GM19099 (cell line): Measurements from ENCODE around the gene SIX5.

Source experiments
- POLR2A ChIP-seq: IDR thresholded peaks from 3 replicates; pipeline ENCODE4 v1.6.1; 2011; ENCODE audit warnings: low read depth; ENCODE audit not compliant: insufficient read length; ENCODE audit errors: extremely low read depth

Gene SIX5

DNA sequence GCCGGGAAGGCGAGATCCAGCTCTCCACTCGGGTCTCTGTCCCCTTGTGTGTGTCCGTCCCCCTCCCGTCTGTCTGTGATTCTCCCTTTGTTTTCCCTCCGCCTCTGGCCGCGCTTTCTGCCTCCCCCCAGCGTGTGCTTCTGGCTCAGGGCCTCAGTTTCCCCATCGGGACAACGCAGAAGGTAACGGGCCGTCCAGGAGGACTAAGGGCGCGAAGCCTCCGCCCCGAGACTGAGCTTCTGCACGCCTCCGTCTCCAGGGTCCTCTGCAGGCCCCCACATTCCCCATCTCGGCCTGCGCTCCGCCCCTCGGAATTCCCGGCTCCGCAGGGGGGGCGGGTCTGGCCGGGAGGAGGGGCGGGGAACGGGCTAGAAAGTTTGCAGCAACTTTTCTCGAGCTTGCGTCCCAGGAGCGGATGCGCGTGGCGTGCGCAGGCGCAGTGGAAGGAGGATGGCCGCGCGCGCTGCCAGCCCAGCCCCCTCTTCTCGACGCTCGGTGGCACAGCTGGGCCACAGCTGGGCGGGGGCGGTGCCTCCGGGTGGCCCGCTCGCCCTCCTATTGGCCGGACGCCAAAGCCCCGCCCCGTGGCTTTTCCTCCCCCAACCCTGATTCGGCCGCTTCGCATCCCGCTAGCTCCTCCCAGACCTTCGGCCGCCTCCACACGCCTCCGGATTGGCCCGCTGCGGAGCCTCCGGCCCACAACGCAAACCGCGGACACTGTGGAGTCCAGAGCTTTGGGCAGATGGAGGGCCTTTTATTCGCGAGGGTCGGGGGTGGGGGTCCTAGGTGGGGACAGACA lies at the start of gene SIX5:
Gene SIX5, minus strand, starts transcription at position 269 of the 799 bp plus-strand sequence. CDS start 408 bp downstream, outside the sequence.
- TF ChIP-seq POLR2A: peak; percentile 50

DNA sequence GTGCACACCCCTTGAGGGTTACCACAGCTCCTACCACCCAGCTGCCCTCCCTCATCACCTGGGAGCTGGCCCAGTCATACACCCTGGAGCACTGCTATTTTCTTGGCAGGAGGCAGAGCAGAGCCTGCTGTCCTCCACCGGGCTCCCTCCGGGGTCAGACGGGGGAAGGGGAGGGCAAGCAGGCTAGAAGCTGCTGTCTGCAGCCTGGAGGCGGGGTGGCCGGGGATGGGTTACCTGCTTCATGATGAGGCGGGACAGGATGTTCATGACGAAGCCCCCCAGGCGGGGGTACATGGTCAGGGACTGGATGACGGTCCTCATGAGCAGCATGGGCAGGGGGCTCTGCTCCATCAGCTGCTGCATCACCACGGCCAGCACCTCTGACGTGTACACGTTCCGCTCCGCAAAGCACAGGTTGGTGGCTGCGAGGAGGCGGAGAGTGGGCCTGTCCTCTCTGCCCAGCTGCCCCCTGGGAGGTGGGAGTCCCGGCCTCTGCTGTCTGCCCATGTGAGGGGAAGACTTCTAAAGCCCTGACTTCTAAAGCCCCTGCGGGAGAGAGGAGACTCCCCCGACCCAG lies 48.8 kb upstream of the SIX5 start:
- TF ChIP-seq POLR2A: no peak

DNA sequence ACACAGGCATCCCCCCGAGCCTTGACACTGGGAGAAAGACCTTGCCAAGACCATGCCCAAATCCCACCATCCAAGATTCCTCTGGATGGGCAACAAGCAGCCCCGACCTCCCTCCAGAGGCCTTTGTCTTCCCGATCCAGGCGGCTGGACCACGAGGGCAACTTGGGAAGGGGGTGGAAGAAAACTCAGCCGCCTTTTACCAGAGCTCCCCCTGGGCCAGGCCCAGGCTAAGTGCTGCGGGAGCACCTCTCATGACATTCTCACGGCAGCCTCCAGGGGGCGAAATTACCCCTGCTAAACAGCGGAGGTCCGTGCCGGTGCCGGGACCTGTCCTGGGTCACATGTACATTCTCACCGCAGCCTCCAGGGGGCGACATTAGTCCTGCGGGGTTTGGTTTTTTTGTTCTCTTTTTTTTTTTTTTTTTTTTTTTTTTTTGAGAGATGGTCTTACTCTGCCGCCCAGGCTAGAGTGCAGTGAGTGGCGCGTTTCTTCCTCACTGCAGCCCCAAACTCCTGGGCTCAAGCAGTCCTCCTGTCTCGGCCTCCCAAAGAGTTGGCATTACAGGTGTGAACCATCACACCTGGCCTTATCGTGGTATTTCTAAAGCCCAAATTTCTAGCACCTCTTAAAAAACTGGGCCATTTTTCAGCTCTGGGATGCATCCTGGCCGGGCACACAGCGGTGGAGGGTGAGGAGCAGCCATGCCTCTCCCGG lies 48.1 kb upstream of the SIX5 start:
- no peak for TF ChIP-seq POLR2A

DNA sequence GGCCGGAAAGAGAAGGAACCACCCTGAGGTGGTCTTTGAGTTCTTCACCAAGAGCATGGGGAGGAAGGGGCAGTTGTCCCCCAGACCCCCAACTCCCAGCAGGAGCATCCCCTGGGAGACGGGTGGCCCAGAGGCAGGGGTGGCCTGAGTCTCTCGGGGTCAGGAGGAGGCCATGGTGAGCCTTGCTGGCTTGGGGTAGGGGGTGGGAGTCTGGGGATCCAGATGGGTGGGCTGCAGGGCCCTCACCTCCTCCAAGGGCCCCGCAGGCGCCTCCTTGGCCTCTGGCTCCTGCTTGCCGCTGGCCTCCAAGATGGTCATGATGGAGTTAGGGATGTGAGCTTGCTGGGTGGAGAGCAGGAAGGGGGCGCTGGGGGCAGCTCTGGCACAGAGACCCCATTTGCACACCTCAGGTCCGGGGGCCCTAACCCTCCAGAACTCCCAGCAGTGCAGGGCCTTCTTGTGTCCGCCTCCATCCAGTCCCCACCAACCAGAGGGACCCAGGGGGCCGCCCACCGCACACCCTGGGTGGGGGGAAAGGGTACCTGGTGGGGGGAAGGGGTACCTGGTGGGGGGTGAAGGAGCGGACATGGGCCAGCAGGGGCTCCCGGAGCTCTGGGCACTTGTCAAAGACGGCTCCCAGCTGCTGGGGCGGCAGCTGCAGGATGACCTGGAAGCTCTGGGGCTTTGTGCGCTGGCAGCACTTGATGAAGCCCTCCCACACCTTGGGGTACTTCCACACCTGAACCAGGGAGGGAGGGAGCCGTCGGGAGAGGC lies 47.4 kb upstream of the SIX5 start:
- TF ChIP-seq POLR2A: no peak

DNA sequence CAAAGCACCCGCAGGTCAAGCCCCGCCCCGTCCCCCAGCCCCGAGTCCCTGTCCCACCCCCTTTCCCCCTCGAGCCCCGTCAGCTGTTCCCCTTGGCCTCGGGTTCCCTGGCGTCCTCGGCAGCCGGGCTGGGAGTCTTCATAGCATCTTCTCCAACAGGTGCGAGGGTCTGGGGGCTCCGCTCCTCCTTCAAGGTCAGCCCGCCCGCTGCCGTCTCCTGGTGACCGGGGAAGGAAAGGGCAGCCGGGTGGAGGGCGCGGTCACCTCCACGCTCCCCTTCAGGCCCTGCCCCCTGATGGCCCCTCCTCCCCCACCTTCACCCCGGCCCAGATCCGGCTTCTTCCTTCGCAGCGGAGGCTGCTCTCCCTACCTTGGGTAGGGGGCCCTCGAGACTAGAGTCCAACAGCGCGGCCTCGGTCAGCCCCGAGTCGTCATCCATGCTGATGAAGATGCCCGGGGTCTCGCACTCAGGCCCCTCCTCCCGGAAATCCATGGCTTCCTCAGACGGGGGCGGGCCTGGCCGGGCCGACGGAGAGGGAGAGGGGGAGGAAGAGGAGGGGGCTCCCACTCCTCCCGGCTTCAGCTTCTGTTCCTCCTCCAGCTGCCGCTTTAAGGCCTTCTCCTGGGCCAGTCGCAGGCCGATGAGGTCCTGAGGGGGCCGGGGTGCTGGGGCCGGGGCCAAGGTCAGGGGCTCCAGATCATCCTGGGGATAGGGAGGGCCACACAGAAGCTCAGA lies 46.6 kb upstream of the SIX5 start:
- TF ChIP-seq POLR2A: no peak

DNA sequence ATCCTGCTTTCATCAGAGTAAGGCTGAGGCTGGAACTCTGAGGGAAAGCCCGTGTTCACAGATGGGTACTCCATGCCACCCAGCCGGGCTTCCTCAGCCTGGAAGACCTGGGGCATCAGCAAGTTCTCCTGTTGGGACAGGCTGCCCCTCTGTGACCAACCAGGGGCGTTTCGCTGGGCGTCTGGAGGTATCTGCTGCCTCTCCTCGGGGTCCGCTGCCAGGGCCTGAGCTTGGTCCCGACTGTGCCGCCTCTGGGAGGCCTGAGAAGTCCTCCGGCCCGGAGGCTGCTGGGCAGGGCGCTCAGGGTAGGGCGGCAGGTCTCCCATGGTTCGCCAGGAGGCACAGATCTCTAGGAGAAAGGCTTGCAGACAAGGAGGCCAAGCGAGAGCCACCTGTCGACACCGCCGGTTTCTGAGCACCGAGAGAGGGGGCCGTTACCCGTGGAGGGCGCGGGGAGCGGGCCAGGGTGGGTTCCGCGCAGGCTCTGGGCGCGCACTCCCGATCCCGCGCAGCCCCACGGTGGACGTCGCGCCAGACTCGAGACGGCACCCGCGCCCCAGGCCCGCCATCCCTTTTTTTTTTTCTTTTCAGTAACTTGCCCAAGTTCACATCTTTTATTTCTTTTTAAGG lies 45.9 kb upstream of the SIX5 start, which contains the start of gene RSPH6A:
Gene RSPH6A, minus strand, starts transcription at position 458 of the 630 bp plus-strand sequence. Its CDS starts 132 bp downstream, at position 326.
- TF ChIP-seq POLR2A: no peak

DNA sequence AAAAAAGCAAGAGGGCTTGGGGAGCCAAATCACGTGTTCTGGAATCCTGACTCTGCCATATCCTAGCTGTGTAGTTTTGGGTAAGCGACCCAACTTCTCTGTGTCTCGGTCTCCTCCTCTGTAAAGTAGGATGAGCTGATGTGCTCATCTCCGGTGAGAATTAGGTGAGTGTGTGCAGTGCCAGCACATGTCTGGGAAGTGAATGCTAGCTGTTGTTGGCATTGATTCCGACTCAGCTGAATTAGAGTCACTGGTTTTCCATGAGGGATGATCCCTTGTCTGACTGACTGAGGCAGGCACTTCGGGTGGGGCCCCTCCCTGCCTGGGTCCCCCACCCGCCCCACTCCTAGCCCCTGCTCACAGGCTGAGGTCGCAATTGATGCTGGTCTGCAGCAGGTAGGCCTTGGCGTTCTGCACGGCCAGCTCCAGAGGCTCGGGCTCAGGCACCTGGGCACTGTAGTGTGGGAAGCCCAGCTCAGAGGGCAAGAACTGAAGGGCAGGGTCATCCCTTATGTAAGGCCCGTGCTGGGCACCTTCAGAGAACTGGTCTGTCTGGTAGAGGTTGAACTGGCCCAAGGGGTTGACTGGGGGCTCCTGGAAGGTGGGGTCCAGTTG lies 45.2 kb upstream of the SIX5 start:
- no peak for TF ChIP-seq POLR2A

DNA sequence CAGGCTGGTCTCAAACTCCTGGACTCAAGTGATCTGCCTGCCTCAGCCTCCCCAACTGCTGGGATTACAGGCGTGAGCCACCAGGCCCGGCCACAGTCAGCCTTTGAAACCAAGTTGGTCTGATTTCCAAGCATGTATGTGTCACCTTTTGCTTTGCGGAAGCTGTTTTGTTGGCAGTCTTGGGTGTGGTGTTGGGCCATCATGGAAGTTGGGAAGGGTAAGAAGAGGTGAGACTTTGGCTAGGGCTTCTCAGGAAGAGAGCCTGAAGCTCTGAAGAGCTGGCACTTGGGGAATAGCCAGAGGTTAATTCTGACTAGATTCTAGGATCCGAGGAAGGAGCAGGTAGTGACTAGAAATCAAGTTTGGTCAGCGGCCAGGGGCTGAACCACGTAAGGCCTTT lies 43.2 kb upstream of the SIX5 start:
- no peak for TF ChIP-seq POLR2A

DNA sequence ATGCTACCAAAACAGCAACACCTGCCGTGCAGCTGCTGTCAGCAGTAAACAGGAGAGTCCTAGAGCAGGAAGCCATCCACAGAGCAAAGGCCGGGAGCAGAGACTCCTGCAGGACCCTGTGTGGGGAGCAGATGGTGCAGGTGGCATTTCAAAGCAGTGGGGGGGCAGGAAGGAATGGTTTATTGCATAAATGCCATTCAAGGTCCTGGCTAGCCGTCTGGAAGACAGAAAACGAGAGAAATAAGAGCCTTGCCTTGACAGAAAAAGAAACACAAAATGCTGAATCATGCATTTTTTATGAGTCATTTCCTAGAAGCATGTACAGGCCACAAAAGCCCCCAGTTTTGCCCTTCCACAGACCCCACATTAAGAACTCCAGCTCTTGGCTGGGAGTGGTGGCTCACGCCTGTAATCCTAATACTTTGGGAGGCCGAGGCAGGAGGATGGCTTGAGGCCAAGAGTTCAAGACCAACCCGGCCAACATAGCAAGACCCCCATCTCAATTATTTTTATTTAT lies 40.6 kb upstream of the SIX5 start:
- no peak for TF ChIP-seq POLR2A

DNA sequence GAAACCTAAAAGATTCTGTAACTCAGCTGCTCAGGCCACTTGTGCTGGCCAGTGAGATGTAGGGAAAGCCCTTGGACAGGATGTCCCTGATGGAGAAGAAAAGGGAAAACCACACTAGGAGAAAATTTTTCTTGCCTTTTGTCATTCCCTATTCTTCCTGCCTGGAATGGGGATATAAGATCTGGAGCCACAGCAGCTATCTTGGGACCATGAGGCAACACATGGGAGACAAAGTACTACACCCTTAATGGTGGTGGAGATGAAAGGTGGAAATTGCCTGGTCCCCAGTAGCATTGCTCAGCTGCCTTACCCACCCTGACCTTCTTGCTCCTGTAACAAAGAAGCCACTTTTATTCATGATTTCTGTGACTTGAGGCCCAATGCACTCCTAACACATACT lies 36.7 kb upstream of the SIX5 start:
- no peak for TF ChIP-seq POLR2A

DNA sequence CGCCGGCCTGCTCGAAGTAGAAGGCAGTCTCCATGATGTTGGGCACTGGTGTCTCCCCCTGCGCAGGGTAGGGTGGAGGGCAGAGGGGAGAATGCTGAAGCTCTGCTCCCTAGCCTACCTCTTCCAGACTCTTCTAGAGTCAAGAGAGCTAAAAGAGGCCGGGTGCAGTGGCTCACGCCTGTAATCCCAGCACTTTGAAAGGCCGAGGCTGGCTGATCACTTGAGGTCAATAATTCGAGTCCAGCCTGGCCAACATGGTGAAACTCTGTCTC lies 35.8 kb upstream of the SIX5 start:
- TF ChIP-seq POLR2A: no peak

DNA sequence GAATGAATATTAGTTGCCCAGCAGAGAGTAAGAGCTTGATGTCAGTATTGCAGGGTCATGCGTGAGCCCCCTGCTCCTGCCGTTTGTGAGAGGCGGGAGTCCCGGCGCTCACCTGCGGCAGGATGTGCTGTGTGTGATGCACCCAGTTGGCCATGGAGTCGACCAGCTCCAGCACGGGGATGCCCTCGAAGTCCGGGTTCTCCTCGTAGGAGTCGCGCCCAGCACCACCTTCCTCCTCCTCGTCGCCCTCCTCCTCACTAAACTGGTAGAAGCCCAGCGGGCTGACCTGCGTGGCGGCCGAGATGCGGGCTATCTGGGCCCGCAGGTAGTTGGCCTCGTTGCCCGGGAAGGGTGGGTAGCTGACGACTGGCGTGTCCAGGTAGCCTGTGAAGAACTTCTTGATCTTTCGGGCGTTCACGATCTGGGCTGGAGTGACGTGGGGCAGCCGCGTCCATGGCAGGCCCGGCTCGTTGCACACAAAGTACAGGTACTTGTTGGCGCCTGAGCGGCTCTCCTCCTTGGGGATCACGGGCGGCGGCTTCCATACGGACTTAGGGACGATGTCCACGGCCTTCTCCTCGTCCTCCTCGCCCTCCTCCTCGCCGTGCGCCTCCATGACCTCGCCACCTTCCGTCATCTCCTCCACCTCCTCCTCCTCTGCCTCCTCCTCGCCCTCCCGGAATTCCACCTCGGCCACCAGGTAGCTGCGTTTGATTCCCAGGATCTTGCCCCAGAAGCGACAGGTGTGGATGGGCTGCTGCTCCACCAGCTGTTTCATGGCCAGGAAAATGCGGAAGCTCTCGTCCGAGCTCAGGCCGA lies 35.3 kb upstream of the SIX5 start:
- TF ChIP-seq POLR2A: no peak

DNA sequence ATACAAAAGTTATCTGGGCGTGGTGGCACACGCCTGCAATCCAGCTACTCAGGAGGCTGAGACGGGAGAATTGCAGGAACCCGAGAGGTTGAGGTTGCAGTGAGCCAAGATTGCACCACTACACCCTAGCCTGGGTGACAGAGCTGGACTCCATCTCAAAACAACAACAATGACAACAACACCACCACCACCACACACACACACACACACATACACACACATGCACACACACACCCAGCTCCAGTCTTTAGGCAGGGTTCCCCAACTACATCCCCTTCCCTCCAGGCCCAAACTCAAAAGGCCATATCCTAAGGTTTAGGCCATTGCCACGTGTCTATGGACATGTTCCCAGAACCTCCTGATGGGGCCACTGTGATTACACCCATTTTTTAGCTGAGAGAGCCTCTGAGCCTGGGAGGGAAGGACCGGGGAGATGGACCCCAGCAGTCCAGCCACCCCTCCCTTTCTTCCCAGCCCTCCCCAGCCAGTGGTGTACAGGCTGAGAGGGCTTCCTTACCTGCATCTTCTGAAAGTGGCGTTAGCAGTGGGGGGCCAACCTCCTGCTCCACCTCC lies 32.6 kb upstream of the SIX5 start:
- TF ChIP-seq POLR2A: no peak

DNA sequence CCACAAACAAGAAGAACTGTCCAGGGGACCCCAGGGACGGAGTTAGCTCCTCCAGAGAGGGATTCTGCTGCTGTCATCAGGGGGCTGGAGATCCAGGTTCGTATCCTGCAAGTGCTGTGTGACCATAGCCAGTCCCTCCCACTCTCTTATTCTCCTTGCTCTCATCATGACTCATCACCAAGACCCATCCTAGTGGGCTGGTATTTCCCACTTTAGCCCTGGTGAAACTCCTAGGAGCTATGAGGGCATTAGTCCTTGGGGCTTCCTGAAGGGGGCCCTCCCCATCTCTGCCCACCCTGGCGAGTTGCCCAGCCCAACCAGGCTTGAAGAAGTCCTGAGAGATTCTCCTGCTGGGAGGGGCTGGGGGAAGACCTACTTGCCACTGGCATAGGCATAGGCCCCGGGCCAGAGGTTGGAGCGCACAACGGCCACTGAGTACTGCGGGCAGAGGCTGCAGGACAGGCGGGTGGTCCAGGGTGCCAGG lies 31.1 kb upstream of the SIX5 start:
- no peak for TF ChIP-seq POLR2A
